ENCODE data around the gene POLR1H. TPM values are rescaled to one million over a fixed set of nuclear protein-coding genes. Genes with fewer than 3 reads are reported as not detected.

POLR1H gene
- total RNA-seq, 1 donor from 2014 or later, result 36.9 TPM

DNA sequence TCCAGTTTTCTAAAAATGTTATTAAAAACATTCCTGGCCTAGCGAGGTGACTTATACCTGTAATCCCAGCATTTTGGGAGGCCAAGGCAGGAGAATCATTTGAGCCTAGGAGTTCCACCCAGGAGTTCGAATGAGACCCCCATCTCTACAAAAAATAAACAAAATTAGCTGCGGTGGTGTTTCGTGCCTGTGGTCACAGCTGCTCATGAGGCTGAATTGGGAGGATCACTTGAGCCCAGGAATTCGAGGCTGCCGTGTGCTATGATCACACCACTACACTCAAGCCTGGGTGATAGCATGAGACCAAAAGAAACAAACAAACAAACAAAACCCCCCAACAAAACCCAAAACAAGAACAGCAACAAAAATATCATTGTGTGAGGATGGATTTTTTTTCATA, 19.8 kb upstream of the POLR1H start:
- TF ChIP-seq, protein P1, sequence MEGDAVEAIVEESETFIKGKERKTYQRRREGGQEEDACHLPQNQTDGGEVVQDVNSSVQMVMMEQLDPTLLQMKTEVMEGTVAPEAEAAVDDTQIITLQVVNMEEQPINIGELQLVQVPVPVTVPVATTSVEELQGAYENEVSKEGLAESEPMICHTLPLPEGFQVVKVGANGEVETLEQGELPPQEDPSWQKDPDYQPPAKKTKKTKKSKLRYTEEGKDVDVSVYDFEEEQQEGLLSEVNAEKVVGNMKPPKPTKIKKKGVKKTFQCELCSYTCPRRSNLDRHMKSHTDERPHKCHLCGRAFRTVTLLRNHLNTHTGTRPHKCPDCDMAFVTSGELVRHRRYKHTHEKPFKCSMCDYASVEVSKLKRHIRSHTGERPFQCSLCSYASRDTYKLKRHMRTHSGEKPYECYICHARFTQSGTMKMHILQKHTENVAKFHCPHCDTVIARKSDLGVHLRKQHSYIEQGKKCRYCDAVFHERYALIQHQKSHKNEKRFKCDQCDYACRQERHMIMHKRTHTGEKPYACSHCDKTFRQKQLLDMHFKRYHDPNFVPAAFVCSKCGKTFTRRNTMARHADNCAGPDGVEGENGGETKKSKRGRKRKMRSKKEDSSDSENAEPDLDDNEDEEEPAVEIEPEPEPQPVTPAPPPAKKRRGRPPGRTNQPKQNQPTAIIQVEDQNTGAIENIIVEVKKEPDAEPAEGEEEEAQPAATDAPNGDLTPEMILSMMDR (IDR thresholded peaks at IDR 0.05), result no peak
- DNase-seq (ENCODE audit: low spot score in 2 of 2), result no peak
- no peaks in the 10 kb centered on the region for H3K27me3 ChIP-seq
- no peaks in the 10 kb centered on the region for H3K36me3 ChIP-seq
- intact Hi-C loops (cut with DNase I), result no loop called here
- no peak overlapping the region for H3K27ac ChIP-seq
- no peak overlapping the region for H3K4me3 ChIP-seq
- no peaks in the 10 kb centered on the region for H3K4me1 ChIP-seq
- H3K9me3 ChIP-seq, result no peaks in the 10 kb centered on the region

DNA sequence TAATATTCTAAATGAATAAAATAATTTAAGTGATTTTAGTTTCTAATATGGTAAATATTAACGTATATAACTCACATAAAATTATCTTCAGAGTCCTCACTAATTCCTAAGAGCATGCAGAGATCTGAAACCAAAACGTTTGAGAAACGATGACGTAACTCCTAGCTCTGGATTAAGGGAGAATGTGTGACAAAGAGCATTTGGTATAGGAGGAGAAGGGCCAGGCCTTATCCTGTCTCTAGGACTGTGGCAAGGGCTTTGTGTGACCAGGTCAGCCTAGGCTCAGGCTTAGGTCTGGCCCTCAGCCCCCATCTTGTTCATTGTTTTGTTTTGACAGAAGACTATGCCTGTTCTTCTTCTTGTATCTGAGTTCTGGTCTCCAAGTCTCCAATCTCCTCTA, 19.2 kb upstream of the POLR1H start:
- Histone ChIP-seq H3K4me1 (no peaks in the 10 kb centered on the region), H3K4me3 (no peak overlapping the region), H3K9me3 (no peaks in the 10 kb centered on the region), H3K27me3 (no peaks in the 10 kb centered on the region), H3K36me3 (no peaks in the 10 kb centered on the region), H3K27ac (no peak overlapping the region)
- intact Hi-C loops (cut with DNase I), result no loop called here
- DNase-seq (ENCODE audit: low spot score in 2 of 2), result no peak
- TF ChIP-seq, protein P1 (IDR thresholded peaks at IDR 0.05), result no peak

DNA sequence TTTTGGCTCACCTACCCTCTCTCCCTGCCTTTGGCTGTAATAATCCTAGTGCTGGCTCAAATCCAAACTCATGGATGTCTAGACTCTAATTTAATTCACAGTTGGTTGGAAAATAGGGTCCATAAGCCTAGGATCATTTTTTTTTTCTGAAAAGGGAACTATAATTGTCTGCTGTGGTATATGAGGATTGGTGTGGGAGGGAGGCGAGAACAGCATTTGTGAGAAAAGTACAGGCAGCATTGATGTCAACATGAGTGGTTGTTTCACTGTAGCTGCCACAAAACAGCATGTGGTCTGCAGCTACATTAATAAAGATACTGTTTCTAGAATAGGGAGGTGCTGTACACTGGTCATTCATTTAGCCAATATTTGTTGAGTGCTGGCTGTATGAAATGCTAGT, 18.6 kb upstream of the POLR1H start:
- Histone ChIP-seq H3K4me3 (no peak overlapping the region), H3K27me3 (no peaks in the 10 kb centered on the region), H3K4me1 (no peaks in the 10 kb centered on the region), H3K9me3 (no peaks in the 10 kb centered on the region), H3K27ac (no peak overlapping the region), H3K36me3 (no peaks in the 10 kb centered on the region)
- no peak for DNase-seq (ENCODE audit: low spot score in 2 of 2)
- TF ChIP-seq, protein P1 (IDR thresholded peaks at IDR 0.05), result no peak
- intact Hi-C loops (cut with DNase I), result no loop called here

DNA sequence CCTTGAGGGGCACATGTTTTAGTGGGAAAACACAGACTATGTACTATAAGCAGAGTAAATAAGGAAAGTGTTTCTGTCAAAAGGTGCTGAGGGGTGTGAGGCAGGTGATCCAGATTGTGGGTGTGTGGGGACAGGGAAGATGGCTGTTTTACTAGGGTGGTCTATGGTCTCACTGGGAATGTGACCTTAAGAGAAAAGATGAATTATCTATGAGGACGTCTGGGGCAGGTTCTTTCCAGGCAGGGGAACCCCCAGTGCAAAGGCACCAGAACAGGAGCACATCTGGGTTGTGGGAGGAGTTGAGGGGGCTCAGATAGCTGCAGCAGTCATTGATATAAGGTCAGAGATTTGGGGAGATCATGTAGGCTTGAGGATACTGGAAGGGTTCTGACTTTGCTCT, 18.2 kb upstream of the POLR1H start:
- H3K4me1 ChIP-seq, result no peaks in the 10 kb centered on the region
- TF ChIP-seq, protein P1 (IDR thresholded peaks at IDR 0.05), result no peak
- no peaks in the 10 kb centered on the region for H3K9me3 ChIP-seq
- no peak overlapping the region for H3K4me3 ChIP-seq
- intact Hi-C loops (cut with DNase I), result no loop called here
- H3K27me3 ChIP-seq, result no peaks in the 10 kb centered on the region
- H3K36me3 ChIP-seq, result no peaks in the 10 kb centered on the region
- no peak for DNase-seq (ENCODE audit: low spot score in 2 of 2)
- no peak overlapping the region for H3K27ac ChIP-seq

DNA sequence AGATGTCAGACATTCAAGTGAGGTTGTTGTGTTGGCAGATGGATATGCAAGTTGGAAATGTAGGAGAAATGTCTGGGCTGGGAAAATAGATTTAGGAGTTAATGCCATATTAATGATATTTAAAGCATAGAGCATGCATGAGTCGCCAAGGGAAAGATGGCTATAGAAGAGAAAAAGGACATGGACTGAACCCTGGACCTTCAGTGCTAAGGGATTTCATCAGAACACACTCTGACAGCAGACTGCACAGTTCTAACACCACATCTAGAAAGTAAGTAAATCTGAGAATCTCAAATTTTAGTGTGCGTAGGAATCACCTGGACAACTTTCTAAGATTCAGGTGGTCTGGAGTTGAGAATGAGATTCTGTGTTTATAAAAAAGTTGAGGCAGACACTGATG, 17.3 kb upstream of the POLR1H start:
- no peaks in the 10 kb centered on the region for H3K9me3 ChIP-seq
- TF ChIP-seq, protein P1 (IDR thresholded peaks at IDR 0.05), result no peak
- no peak overlapping the region for H3K27ac ChIP-seq
- no peak for DNase-seq (ENCODE audit: low spot score in 2 of 2)
- H3K4me3 ChIP-seq, result no peak overlapping the region
- no peaks in the 10 kb centered on the region for H3K36me3 ChIP-seq
- H3K27me3 ChIP-seq, result no peaks in the 10 kb centered on the region
- intact Hi-C loops (cut with DNase I), result no loop called here
- no peaks in the 10 kb centered on the region for H3K4me1 ChIP-seq

DNA sequence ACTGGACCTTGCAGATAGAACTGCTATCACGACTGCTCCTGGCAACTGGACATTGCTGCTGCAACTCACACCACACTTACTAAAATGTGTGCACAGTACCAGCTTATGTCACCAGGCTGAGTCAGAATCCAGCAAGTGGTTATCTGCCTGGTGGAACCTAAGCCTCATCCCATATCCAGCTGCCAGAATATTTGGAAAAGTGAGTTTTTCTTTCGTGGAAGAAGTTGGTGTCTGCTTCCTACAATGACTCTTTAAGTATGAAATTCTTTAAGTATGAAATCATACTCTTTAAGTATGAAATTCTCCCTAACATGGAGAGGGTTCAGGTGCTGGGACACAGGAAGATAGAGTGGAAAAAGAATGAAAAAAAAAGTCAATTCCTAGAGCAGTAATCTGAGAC, 16.4 kb upstream of the POLR1H start:
- intact Hi-C loops (cut with DNase I), result no loop called here
- no peak overlapping the region for H3K4me3 ChIP-seq
- no peaks in the 10 kb centered on the region for H3K27me3 ChIP-seq
- no peaks in the 10 kb centered on the region for H3K4me1 ChIP-seq
- no peak overlapping the region for H3K27ac ChIP-seq
- H3K36me3 ChIP-seq, result no peaks in the 10 kb centered on the region
- DNase-seq (ENCODE audit: low spot score in 2 of 2), result no peak
- H3K9me3 ChIP-seq, result no peaks in the 10 kb centered on the region
- TF ChIP-seq, protein P1 (IDR thresholded peaks at IDR 0.05), result no peak
